Body of pancreas (tissue), 4 donors: ENCODE results near the gene PDZD2.

Experiments
- POLR2A ChIP-seq, 3 donors: fragments of 450-650 bp; IDR thresholded peaks; one replicate each; pipeline ENCODE4 v1.6.1; 2016; ENCODE audit warnings: antibody characterized with exemption in 3 of 3, mild to moderate bottlenecking in 2 of 3
- TF ChIP-seq, protein P1 (sequence below), 7 experiments: fragments of 450-650 bp in 4 of 7; fragments of 200-600 bp in 3 of 7; sonication (generic) in 3 of 7; IDR thresholded peaks; one replicate each; pipeline ENCODE4 v1.5.1; 2016 to 2019; ENCODE audit warnings: antibody characterized with exemption in 7 of 7

DNA sequence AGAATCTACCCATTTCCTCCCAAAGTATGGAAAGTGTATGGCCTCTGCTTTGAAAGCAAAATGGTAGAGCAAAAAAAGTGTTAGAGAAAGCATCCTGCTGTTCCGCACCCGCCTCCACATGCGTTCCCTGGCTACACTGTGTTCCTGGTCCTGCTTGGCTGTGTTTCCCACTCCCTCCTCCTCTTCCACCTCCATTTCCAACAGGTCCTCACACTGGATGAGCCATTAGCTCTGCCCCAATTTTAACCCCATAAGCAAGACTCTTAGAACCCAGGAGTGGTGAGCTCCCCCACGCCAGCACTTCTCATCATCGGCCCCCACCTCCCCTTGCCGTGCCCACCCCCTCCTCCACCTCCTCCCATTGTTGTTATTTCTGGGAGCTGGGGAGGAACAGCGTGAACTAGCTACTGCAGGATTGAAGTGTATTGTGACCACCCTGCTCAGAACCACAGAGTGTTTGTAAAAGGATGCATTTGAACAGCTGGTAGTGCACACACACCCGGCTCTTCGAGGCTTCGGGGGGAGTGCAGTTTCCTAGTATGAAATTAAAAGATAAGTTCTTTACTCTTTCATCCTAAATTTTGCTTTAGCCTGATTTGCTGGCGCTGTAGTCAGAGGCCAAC, 120.0 kb downstream of the PDZD2 start:
- no peak for TF ChIP-seq POLR2A (IDR thresholded peaks at IDR 0.05)
- TF ChIP-seq, protein P1, sequence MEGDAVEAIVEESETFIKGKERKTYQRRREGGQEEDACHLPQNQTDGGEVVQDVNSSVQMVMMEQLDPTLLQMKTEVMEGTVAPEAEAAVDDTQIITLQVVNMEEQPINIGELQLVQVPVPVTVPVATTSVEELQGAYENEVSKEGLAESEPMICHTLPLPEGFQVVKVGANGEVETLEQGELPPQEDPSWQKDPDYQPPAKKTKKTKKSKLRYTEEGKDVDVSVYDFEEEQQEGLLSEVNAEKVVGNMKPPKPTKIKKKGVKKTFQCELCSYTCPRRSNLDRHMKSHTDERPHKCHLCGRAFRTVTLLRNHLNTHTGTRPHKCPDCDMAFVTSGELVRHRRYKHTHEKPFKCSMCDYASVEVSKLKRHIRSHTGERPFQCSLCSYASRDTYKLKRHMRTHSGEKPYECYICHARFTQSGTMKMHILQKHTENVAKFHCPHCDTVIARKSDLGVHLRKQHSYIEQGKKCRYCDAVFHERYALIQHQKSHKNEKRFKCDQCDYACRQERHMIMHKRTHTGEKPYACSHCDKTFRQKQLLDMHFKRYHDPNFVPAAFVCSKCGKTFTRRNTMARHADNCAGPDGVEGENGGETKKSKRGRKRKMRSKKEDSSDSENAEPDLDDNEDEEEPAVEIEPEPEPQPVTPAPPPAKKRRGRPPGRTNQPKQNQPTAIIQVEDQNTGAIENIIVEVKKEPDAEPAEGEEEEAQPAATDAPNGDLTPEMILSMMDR (IDR thresholded peaks at IDR 0.05) = no peak
